CD4-positive, alpha-beta T cell (primary cell): ENCODE measurements around the gene EML6. TPM values are rescaled to one million over a fixed set of nuclear protein-coding genes. Genes with fewer than 3 reads are reported as not detected.

ENCODE experiments used
- ATAC-seq: fragments of 200-7000 bp; cut with Tn5 transposase; one replicate; pipeline ENCODE4 v1.10.0; 2022; ENCODE audit warnings: mild to moderate bottlenecking; ENCODE audit not compliant: poor library complexity
- CTCF ChIA-PET: fragments of 350-600 bp; sonication (Branson Sonifier 250); formaldehyde crosslinking; loops from one replicate; lab custom pipeline; 2021; ENCODE audit warnings: antibody characterized with exemption, inconsistent platforms; lab: Charles Lee
- POLR2A ChIA-PET: fragments of 350-600 bp; sonication (Branson Sonifier 250); formaldehyde crosslinking; loops from one replicate; lab custom pipeline; 2021; ENCODE audit warnings: antibody characterized with exemption, inconsistent platforms; lab: Charles Lee
- DNase-seq, 14 experiments: peaks; one replicate each; pipeline ENCODE4 v3.0.0-alpha.2; 2013 to 2020; ENCODE audit warnings: mixed read lengths in 2 of 14
- H3K27ac ChIP-seq, 2 donors: one replicate each; pipeline versions ENCODE4 v1.5.1 to v1.7.0; 2013; ENCODE audit warnings: low read length in 2 of 2, low read depth in 1 of 2, mild to moderate bottlenecking in 1 of 2
- H3K27me3 ChIP-seq, 2 experiments: 1 replicate in 1 of 2; 2 replicates in 1 of 2; pipeline versions ENCODE4 v1.6.1 to v1.7.0; 2013; ENCODE audit warnings: low read length in 2 of 2, control low read depth in 1 of 2, mild to moderate bottlenecking in 1 of 2, moderate library complexity in 1 of 2; ENCODE audit not compliant: insufficient read depth in 2 of 2, control insufficient read depth in 1 of 2
- H3K36me3 ChIP-seq: one replicate; pipeline ENCODE4 v1.6.1; 2013; ENCODE audit warnings: low read length, control low read depth; ENCODE audit not compliant: insufficient read depth
- H3K4me1 ChIP-seq: one replicate; pipeline ENCODE4 v1.6.1; 2013; ENCODE audit warnings: low read length, control low read depth; ENCODE audit not compliant: insufficient read depth
- H3K4me3 ChIP-seq: one replicate; pipeline ENCODE4 v1.5.1; 2013; ENCODE audit warnings: mild to moderate bottlenecking, low read length, moderate library complexity
- H3K9me3 ChIP-seq, 2 experiments: 1 replicate in 1 of 2; 2 replicates in 1 of 2; pipeline versions ENCODE4 v1.6.1 to v1.7.0; 2013; ENCODE audit warnings: low read length in 2 of 2, mild to moderate bottlenecking in 2 of 2, control low read depth in 1 of 2, moderate library complexity in 1 of 2; ENCODE audit not compliant: control insufficient read depth in 1 of 2, insufficient read depth in 1 of 2
- H3K27ac Mint-ChIP-seq: one replicate; pipeline ENCODE4 v1.8.0; 2020; ENCODE audit warnings: mixed read lengths
- H3K27me3 Mint-ChIP-seq: one replicate; pipeline ENCODE4 v1.8.0; 2021; ENCODE audit warnings: mixed read lengths
- H3K36me3 Mint-ChIP-seq: one replicate; pipeline ENCODE4 v1.8.0; 2021; ENCODE audit warnings: low read depth, mixed read lengths
- H3K4me1 Mint-ChIP-seq: one replicate; pipeline ENCODE4 v1.8.0; 2021; ENCODE audit warnings: low read depth, mixed read lengths
- H3K4me3 Mint-ChIP-seq: one replicate; pipeline ENCODE4 v1.8.0; 2020; ENCODE audit warnings: mild to moderate bottlenecking, mixed read lengths
- H3K9me3 Mint-ChIP-seq: one replicate; pipeline ENCODE4 v1.8.0; 2020; ENCODE audit warnings: mixed read lengths
- intact Hi-C, 2 experiments: fragments of 100-400 bp; cut with DNase I in 1 of 2; cut with micrococcal nuclease in 1 of 2; formaldehyde crosslinking; loops; one replicate each; pipeline versions ENCODE4 v1.15.1 to v1.9.0; 2023 to 2025; cut with DNase I, micrococcal nuclease
- total RNA-seq, 174 experiments: library from RNA in 2 of 174; stranded (reverse) in 2 of 174; gene quantifications; one replicate each; pipeline ENCODE4 v1.2.3 and lab custom pipeline; 2021 to 2026
- TF ChIP-seq, protein P1 (sequence below): fragments of 200-600 bp; IDR thresholded peaks from one replicate; pipeline ENCODE4 v1.8.0; 2022; ENCODE audit warnings: antibody characterized with exemption, mild to moderate bottlenecking

EML6 gene
- total RNA-seq, 2 experiments from 2014 or later = 0.22 to 0.34 TPM

DNA sequence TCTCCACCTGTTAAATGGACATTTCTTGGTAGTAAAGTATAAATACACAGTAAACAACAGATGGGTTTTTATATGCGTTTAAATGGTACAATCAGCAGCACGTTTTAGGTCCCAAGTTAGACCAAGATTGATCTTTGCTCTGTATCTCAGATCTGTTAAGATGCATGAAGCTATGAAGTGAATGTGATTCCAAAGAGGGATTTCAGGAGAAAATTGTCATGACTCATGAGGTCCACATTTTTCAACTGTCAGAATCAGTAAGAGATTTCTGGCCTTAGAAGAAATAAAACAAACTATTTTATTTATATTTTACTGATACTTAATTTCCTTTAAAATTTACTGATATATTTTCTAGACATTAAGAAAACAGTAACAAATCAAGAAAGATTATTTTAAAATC is 142.7 kb downstream of the EML6 start:
- H3K9me3 ChIP-seq = no peaks in the 10 kb centered on the region
- Mint-ChIP-seq H3K4me3 (no peak overlapping the region), H3K36me3 (no peaks in the 10 kb centered on the region), H3K4me1 (peaks cover 13% of the 10 kb centered on the region), H3K27ac (no peak overlapping the region), H3K27me3 (no peaks in the 10 kb centered on the region), H3K9me3 (peaks cover 2% of the 10 kb centered on the region)
- H3K4me1 ChIP-seq = peaks cover 9% of the 10 kb centered on the region
- DNase-seq (no peak), ATAC-seq (no peak)
- ChIA-PET CTCF (no interaction called here), POLR2A (no interaction called here)
- TF ChIP-seq, protein P1, sequence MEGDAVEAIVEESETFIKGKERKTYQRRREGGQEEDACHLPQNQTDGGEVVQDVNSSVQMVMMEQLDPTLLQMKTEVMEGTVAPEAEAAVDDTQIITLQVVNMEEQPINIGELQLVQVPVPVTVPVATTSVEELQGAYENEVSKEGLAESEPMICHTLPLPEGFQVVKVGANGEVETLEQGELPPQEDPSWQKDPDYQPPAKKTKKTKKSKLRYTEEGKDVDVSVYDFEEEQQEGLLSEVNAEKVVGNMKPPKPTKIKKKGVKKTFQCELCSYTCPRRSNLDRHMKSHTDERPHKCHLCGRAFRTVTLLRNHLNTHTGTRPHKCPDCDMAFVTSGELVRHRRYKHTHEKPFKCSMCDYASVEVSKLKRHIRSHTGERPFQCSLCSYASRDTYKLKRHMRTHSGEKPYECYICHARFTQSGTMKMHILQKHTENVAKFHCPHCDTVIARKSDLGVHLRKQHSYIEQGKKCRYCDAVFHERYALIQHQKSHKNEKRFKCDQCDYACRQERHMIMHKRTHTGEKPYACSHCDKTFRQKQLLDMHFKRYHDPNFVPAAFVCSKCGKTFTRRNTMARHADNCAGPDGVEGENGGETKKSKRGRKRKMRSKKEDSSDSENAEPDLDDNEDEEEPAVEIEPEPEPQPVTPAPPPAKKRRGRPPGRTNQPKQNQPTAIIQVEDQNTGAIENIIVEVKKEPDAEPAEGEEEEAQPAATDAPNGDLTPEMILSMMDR = no peak
- H3K36me3 ChIP-seq = no peaks in the 10 kb centered on the region
- intact Hi-C loops = no loop called here
- H3K27me3 ChIP-seq = no peaks in the 10 kb centered on the region
- no peak overlapping the region for H3K27ac ChIP-seq
- no peak overlapping the region for H3K4me3 ChIP-seq

DNA sequence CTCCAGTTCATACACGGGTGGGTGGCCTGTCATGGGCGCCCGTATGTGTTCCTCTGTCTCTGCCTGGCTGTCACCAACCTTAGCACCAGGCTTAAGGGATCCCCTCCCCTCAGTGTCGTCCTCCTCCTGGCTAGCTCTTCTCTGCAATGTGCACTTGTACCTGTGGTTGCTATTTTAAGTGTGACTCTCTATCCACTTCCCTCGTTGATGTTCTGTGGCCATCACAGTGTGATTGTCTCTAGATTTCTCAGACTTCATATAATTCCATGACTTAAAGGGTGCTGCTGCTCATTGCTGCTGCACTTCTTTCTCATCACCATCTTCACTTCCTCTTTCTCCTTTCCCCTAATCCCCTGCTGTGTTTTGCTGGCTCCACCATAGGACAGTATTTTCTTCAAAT is 143.4 kb downstream of the EML6 start:
- Mint-ChIP-seq H3K4me1 (peaks cover 13% of the 10 kb centered on the region), H3K27ac (no peak overlapping the region), H3K36me3 (no peaks in the 10 kb centered on the region), H3K4me3 (no peak overlapping the region), H3K9me3 (peaks cover 2% of the 10 kb centered on the region), H3K27me3 (no peaks in the 10 kb centered on the region)
- intact Hi-C loops = no loop called here
- CTCF ChIA-PET = no interaction called here
- TF ChIP-seq, protein P1 = no peak
- Histone ChIP-seq H3K27ac (no peak overlapping the region), H3K27me3 (no peaks in the 10 kb centered on the region), H3K4me1 (peaks cover 9% of the 10 kb centered on the region), H3K36me3 (no peaks in the 10 kb centered on the region), H3K9me3 (no peaks in the 10 kb centered on the region), H3K4me3 (no peak overlapping the region)
- POLR2A ChIA-PET = no interaction called here
- DNase-seq (peak in 1 of 14 experiments; percentile 2), ATAC-seq (no peak)

DNA sequence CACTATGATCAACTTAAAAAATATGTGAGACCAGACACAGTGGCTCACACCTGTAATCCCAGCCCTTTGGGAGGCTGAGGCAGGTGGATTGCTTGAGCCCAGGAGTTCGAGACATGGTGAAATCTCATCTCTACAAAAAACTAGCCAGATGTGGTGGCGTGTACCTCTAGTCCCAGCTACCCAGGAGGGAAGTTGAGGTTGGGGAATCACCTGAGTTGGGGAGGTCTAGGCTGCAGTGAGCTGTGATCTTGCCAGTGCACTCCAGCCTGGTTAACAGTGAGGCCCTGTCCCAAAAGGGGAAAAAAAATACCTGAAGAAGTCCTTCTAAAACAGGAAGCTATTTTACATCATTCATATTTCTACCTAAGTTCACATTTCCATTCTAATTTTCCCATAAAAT is 144.0 kb downstream of the EML6 start:
- Histone ChIP-seq H3K36me3 (no peaks in the 10 kb centered on the region), H3K27ac (no peak overlapping the region), H3K4me3 (no peak overlapping the region), H3K9me3 (no peaks in the 10 kb centered on the region), H3K4me1 (peaks cover 9% of the 10 kb centered on the region), H3K27me3 (no peaks in the 10 kb centered on the region)
- intact Hi-C loops = no loop called here
- Mint-ChIP-seq H3K4me3 (no peak overlapping the region), H3K4me1 (peaks cover 13% of the 10 kb centered on the region), H3K36me3 (no peaks in the 10 kb centered on the region), H3K27me3 (no peaks in the 10 kb centered on the region), H3K27ac (no peak overlapping the region), H3K9me3 (no peaks in the 10 kb centered on the region)
- ChIA-PET CTCF (no interaction called here), POLR2A (no interaction called here)
- TF ChIP-seq, protein P1 = no peak
- ATAC-seq (no peak), DNase-seq (peak in 2 of 14 experiments; percentile 11 to 25)
